Measurements from ENCODE around the gene EXOC2.

GRCh38 chr6:509676-510075, 183.3 kb downstream of the EXOC2 start:
- no peak for TF ChIP-seq EGR1 (IDR thresholded peaks at IDR 0.05)
- no peak for TF ChIP-seq TAF1 (IDR thresholded peaks at IDR 0.05; ENCODE audit: low read depth)
- TF ChIP-seq TCF12 (IDR thresholded peaks at IDR 0.05; ENCODE audit: low read depth): no peak
- no peak for TF ChIP-seq CREB1 (IDR thresholded peaks at IDR 0.05; ENCODE audit: low read depth)
